Measurements from ENCODE around the gene FBXL15. TPM values are rescaled to one million over a fixed set of nuclear protein-coding genes. Genes with fewer than 3 reads are reported as not detected.

Gene FBXL15
- total RNA-seq, 1 donor from 2014 or later, result 9.8 TPM

DNA sequence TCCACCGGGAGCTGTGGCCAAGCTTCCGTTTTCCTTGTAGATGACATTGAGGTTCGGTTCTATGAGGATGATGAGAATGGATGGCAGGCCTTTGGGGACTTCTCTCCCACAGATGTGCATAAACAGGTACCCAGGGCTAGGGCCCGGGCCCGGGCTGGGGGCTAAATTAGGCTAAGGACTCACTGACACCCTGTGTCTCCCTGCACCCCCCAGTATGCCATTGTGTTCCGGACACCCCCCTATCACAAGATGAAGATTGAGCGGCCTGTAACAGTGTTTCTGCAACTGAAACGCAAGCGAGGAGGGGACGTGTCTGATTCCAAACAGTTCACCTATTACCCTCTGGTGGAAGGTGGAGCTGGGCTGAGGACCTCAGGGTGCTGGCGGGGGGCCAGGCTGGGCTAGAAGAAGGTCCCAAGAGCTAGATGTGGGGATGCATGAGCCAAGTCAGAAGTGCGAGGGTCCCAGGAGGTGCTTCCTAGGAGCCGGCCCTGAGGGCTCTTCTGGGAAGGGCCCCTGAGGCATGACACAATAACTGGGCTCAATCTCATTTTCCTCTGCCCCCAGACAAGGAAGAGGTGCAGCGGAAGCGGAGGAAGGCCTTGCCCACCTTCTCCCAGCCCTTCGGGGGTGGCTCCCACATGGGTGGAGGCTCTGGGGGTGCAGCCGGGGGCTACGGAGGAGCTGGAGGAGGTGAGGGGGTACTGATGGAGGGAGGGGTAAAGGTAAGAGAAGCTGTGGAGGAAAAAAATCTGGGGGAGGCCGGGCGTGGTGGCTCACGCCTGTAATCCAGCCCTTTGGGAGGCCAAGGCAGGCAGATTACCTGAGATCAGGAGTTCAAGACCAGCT lies 22.2 kb upstream of the FBXL15 start:
- peaks cover 32% of the 10 kb centered on the region for H3K4me1 Mint-ChIP-seq (ENCODE audit: unreplicated experiment)
- peak; percentile 70 for DNase-seq (ENCODE audit: extremely low spot score, unreplicated experiment)
- TF ChIP-seq, protein P1, sequence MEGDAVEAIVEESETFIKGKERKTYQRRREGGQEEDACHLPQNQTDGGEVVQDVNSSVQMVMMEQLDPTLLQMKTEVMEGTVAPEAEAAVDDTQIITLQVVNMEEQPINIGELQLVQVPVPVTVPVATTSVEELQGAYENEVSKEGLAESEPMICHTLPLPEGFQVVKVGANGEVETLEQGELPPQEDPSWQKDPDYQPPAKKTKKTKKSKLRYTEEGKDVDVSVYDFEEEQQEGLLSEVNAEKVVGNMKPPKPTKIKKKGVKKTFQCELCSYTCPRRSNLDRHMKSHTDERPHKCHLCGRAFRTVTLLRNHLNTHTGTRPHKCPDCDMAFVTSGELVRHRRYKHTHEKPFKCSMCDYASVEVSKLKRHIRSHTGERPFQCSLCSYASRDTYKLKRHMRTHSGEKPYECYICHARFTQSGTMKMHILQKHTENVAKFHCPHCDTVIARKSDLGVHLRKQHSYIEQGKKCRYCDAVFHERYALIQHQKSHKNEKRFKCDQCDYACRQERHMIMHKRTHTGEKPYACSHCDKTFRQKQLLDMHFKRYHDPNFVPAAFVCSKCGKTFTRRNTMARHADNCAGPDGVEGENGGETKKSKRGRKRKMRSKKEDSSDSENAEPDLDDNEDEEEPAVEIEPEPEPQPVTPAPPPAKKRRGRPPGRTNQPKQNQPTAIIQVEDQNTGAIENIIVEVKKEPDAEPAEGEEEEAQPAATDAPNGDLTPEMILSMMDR (IDR thresholded peaks at IDR 0.05), result no peak
- H3K36me3 Mint-ChIP-seq (ENCODE audit: unreplicated experiment), result peaks cover 4% of the 10 kb centered on the region
- peak overlapping the region; percentile 67 for H3K4me3 Mint-ChIP-seq (ENCODE audit: unreplicated experiment)
- no peaks in the 10 kb centered on the region for H3K27me3 Mint-ChIP-seq (ENCODE audit: unreplicated experiment)
- no peaks in the 10 kb centered on the region for H3K9me3 Mint-ChIP-seq (ENCODE audit: unreplicated experiment)
- peak overlapping the region; percentile 60 for H3K27ac Mint-ChIP-seq (ENCODE audit: unreplicated experiment)

DNA sequence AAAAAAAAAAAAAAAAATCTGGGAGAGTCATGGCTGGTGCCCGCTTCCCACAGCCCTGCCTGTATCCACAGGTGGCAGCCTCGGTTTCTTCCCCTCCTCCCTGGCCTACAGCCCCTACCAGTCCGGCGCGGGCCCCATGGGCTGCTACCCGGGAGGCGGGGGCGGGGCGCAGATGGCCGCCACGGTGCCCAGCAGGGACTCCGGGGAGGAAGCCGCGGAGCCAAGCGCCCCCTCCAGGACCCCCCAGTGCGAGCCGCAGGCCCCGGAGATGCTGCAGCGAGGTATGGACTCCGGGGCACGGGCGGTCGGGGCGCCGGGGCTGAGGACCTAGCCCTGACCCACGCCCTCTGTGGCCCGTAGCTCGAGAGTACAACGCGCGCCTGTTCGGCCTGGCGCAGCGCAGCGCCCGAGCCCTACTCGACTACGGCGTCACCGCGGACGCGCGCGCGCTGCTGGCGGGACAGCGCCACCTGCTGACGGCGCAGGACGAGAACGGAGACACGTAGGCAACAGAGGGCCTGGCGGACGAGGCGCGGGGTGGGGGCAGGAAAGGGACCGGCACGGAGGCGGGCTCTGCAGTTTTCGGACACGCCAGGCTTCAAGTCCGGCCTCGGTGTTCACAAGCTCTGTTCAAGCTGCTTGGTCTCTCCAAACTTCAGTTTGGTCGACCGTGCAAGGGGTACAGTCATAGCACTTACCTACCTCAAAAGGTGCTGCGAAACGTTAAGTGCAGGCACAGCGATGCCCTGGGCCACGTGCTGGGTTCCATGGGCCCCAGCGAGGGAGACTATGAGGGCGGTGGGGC lies 21.2 kb upstream of the FBXL15 start:
- H3K4me3 Mint-ChIP-seq (ENCODE audit: unreplicated experiment), result peak overlapping the region; percentile 67
- H3K27me3 Mint-ChIP-seq (ENCODE audit: unreplicated experiment), result no peaks in the 10 kb centered on the region

DNA sequence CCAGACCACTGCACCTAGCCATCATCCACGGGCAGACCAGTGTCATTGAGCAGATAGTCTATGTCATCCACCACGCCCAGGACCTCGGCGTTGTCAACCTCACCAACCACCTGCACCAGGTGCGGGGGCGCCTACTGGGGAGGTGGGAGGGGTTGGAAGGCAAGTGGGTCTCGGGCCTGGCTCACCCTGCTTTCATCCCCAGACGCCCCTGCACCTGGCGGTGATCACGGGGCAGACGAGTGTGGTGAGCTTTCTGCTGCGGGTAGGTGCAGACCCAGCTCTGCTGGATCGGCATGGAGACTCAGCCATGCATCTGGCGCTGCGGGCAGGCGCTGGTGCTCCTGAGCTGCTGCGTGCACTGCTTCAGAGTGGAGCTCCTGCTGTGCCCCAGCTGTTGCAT lies 20.6 kb upstream of the FBXL15 start:
- Mint-ChIP-seq H3K4me3 (ENCODE audit: unreplicated experiment) (peak overlapping the region; percentile 67), H3K9me3 (ENCODE audit: unreplicated experiment) (no peaks in the 10 kb centered on the region), H3K4me1 (ENCODE audit: unreplicated experiment) (peaks cover 27% of the 10 kb centered on the region), H3K36me3 (ENCODE audit: unreplicated experiment) (peaks cover 4% of the 10 kb centered on the region), H3K27me3 (ENCODE audit: unreplicated experiment) (no peaks in the 10 kb centered on the region), H3K27ac (ENCODE audit: unreplicated experiment) (peak overlapping the region; percentile 75)
- TF ChIP-seq, protein P1 (IDR thresholded peaks at IDR 0.05), result no peak
- DNase-seq (ENCODE audit: extremely low spot score, unreplicated experiment), result no peak

More for the DNA sequence above, 21.2 kb upstream of the FBXL15 start:
- Mint-ChIP-seq H3K4me1 (ENCODE audit: unreplicated experiment) (peaks cover 29% of the 10 kb centered on the region), H3K27ac (ENCODE audit: unreplicated experiment) (peak overlapping the region; percentile 75), H3K36me3 (ENCODE audit: unreplicated experiment) (peaks cover 4% of the 10 kb centered on the region), H3K9me3 (ENCODE audit: unreplicated experiment) (no peaks in the 10 kb centered on the region)
- TF ChIP-seq, protein P1 (IDR thresholded peaks at IDR 0.05), result peak; percentile 99
- DNase-seq (ENCODE audit: extremely low spot score, unreplicated experiment), result peak; percentile 96

DNA sequence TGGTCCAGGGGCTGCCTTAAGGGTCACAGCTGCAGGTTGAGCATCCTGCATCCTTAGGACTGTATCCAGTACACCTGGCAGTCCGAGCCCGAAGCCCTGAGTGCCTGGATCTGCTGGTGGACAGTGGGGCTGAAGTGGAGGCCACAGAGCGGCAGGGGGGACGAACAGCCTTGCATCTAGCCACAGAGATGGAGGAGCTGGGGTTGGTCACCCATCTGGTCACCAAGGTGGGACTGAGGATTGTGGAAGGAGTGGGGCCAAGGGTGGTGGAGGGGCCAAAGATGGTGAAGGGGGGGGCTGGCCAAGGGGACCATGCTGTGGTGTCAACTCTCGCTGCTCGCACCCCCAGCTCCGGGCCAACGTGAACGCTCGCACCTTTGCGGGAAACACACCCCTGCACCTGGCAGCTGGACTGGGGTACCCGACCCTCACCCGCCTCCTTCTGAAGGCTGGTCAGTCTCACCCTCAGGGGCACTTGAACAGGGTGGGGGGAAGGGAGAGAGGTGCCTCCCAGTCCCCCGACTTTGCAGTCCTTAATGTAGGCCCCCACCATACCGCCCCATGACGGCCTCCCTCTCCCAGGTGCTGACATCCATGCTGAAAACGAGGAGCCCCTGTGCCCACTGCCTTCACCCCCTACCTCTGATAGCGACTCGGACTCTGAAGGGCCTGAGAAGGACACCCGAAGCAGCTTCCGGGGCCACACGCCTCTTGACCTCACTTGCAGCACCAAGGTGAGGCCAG lies 19.9 kb upstream of the FBXL15 start:
- Mint-ChIP-seq H3K36me3 (ENCODE audit: unreplicated experiment) (peaks cover 4% of the 10 kb centered on the region), H3K27ac (ENCODE audit: unreplicated experiment) (no peak overlapping the region), H3K4me1 (ENCODE audit: unreplicated experiment) (peaks cover 27% of the 10 kb centered on the region), H3K4me3 (ENCODE audit: unreplicated experiment) (no peak overlapping the region), H3K27me3 (ENCODE audit: unreplicated experiment) (no peaks in the 10 kb centered on the region), H3K9me3 (ENCODE audit: unreplicated experiment) (no peaks in the 10 kb centered on the region)
- TF ChIP-seq, protein P1 (IDR thresholded peaks at IDR 0.05), result no peak
- DNase-seq (ENCODE audit: extremely low spot score, unreplicated experiment), result no peak
